GM21381 (cell line): ENCODE results near the gene CDH11.
A peak's percentile ranks its signal among the peaks of the same experiment; 100 is the strongest.

Experiments used
- ATAC-seq: cut with Tn5 transposase; IDR thresholded peaks from one replicate; pipeline ENCODE4 v1.9.1; 2021; ENCODE audit warnings: mild to moderate bottlenecking, moderate library complexity; ENCODE audit not compliant: unreplicated experiment

The CDH11 gene

GRCh38 chr16:65118871-65119270 is 3.0 kb downstream of the CDH11 start:
- no peak for ATAC-seq

- ATAC-seq = peak; percentile 66
These were observed 3.9 kb downstream of the CDH11 start for GRCh38 chr16:65117811-65118448.

DNA sequence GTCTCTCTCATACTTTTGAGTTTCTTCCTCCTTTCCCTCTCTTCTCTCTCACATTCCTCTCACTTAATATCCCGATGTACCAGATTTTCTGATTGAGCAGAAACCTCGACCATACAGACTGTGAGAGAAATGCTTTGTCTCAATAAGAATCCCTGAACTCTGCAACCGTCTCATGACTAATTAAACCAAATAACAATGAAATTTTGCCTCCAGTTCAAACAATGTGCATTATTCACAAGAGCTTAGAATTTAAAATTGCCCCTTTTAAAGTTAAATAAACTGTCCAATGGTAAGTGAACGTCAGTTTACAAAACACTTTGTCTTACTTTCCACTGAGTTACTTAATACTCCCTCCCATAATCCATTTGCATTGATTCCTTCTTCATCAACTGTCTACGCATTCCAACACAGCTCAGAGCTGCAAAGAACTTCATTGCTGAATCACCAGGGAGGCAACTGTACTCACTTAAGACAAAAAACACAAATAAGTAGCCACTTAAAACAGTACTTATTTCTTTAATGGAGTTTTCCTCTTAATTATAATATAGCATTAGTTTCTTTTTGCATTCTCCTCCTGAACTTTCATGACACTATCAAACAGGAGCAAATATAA is 4.9 kb downstream of the CDH11 start:
- ATAC-seq = no peak

DNA sequence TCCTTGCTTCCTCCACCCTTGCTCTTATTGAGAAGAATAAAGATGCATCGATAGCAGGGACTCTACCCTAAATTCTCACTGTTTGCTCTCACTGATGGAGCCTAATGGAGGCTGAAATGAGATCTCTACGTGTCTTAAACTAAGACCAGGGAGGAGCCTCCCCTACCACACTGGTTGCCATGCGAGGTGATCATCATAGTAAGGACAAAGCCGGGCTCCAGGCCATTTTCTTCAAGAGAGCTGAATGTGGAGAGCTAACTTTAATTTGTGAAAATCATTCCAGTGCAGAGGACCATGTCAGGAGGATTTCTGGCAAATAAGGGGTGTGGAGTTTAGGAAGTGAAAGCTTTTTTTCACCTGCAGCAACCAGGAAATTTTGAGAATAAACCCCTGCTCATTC is 5.6 kb downstream of the CDH11 start:
- ATAC-seq = no peak

DNA sequence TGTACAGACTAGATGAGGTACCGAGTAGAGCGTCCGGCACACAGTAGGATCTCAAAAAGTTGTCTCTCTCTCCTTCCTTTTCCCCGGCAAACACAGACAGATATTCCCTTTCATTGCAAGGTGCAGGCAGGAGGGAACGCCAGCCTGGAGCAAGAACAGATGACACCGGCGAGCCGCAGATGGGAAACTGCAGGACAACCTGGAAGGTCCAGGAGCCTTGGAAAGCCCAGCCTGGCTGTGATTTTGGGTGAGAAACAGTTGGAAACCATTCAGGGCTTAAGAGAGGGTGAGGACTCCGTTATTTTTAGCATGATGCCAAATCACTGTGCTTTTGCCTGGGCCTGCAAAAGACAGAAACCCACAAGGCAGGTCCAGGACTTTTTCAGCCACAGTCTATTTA is 7.3 kb downstream of the CDH11 start:
- no peak for ATAC-seq

DNA sequence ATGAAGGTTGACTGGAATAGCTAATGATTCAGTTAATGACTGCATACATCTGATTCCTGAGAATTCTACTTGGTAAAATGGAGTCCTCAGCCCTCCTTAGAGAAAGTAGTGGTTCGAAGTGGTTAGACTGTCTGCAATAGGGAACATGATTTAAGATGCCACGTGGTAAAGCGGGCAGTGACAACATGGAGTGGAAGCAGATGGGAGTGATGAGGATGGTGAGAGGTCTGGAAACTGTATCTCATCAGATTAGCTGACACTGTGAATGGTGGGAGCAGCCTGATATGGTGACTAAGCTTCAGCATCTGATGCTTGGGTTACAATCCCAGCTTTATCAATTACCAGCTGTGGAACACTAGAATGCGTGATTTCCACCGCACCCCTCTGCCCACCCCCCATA is 8.4 kb downstream of the CDH11 start:
- ATAC-seq = no peak

DNA sequence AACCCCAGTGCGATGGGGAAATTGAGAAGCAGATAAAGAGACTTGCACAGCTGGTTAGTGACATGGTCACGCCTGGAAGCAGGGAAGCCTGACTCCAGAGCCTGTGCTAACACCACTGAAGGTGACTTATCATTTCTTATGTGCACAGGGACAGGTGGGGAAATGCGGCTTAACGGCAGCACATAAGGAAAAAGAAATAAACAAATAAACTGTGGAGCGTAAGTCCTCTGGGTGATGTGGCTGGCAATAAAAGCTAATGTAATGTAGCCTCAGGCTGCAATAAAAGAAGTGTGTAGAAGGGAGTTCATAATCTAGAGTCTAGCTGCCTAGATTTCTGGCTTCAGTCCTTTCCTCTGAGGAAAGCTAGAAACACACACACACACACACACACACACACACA is 10.6 kb downstream of the CDH11 start:
- no peak for ATAC-seq

DNA sequence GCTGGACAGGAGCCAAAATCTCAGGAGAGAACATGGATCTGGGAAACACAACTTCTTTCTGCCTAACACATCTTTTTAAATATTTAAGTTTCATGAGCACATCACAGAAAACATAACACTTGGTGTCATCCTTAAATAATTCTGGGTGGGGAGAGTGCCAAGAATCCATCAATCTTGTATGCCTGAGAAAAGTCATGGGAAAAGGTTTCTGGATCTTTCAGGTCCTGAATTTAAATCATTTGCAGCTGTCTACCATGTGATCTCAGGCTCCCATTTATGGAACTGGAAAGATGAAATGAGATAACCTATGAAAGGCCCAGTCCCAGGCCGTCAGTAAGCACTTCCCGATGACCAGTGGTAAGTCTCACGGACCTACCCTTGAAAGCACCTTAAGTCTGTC is 15.1 kb downstream of the CDH11 start:
- ATAC-seq = no peak

DNA sequence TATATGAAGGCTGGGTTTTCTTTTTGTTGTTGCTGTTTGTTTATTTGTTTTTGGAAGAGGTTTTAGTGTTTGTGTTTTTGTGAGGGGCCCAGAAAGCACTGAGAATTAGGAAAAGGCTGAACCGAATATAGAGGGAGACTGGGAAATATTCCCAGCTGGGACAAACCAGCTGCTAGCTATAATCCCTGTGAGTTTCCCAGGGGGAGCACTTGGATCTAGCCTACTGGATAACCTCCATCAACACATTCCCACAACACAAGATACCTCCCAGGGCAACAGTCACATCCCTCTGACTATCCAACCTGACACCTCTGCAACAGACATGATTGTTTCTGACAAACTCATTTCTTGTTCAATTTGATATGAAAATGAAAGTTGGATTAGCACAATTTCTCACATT is 16.7 kb downstream of the CDH11 start:
- ATAC-seq = no peak

GRCh38 chr16:65104471-65104870 is 17.4 kb downstream of the CDH11 start:
- ATAC-seq = no peak

DNA sequence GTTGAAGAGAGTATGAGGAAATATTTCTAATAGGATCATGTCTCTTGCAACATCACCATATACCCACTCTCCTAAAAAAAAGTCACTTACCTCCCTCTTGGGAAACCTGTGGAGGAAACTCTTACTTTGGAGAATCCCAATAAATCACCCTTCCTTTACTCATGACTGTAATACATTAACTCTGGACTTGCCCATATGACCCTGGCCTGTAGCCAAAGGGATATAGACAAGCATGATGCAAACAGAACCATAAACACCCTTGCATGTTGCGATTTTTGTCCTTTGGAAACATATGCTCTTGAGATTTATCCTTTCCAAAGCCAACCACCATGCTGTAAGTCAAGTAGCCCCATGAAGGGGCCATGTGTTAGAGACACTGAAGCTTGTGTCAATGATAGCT is 19.5 kb downstream of the CDH11 start:
- no peak for ATAC-seq

- no peak for ATAC-seq
These were observed 20.9 kb downstream of the CDH11 start for GRCh38 chr16:65101009-65101408.

- ATAC-seq = no peak
These were observed 22.3 kb downstream of the CDH11 start for GRCh38 chr16:65099607-65100006.

DNA sequence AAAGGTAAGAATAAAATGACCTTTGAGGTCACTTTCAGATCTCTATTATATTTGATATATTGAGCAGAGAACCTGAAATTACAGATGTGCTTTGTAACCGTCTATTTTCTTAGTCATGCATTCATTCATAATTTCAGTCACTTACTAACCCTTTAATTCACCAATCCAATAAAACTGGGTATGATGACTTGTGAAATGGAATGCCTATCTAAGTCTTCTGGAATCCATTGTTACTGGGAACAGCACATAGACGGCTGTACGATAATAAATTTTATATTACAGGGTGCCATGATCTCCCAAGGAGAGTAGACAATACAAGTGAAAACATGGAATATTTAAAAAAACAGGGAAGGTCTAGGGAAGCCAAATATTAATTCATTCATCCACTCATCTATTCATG is 22.9 kb downstream of the CDH11 start:
- no peak for ATAC-seq

DNA sequence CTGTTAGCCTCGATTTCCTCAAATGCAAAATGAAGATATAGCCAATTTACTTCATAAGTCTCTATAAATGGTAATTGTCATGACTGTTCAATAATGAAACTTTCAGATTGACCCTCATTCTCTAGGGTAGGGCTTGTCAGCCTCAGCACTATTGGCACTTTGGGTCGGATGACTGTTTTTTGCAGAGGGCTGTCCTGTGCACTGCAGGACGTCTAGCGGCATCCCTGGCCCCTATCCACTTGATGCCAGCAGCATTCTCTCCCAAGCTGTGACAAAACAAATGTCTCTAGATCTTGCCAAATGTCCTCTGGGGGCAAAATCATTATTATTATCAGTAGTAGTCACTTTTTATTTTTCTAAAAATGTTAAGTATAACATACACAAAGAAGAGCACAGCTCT is 24.6 kb downstream of the CDH11 start:
- ATAC-seq = no peak

DNA sequence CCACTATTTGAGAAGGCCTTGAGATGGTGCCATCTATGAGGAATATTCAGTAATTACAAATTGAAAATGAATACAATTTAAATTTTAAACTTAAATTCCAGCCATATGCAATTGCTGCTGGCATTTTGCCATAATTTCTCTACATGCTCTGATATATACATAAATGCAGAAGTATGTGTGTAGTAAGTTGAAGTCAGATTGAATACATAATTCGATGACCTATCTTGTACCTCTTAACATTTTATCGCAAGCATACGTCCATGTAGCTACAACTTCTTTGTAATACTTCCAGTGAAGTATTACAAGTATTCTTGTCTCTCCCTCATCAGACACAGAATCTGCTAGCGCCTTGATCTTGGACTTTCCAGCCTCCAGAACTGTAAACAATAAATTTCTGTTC is 26.0 kb downstream of the CDH11 start:
- no peak for ATAC-seq

DNA sequence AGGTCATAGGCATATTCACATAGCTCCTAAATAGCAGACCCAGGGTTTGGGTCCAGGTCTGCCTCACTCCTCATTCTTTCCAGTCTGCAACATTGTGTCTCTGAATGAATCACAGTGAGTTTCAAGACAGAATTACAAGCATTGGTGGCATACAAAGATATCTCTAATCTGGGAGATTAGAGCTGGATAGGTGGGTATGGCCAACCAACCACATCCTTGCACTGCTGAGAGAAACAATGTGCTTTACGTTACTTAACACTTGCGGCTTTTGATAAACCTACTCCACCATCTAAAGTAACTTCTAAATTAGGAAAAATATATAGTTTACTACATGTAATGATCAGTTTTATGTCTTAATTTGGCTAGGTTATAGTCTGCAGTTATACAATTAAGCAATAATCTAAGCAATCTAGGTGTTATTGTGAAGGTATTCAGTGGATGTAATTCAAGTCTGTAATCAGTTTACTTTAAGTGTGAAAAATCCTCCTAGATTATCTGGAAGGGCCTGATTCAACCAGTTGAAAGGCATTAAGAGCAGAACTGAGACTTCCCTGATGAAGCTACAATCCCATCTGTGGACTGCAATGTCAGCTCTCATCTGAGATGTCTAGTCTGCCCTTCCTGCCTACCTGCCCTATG is 26.7 kb downstream of the CDH11 start:
- ATAC-seq = no peak

DNA sequence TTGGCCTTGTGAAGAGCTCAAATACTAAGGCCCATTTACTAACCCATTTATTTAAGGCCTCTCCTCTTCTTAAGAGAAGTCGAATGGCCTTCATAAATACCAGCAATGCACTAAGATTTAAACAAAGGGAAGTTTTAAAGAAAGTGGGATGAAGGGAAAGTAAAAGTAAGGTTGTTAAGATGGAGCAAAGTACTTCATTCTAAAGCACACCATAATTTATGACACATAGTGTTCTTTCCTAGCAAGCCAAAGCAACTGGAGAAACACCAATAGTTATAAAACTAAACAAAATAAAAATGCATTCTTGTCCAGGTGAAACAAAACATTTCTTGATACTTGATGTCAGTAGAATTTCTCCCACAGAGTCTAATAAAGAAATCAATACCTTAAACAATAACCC is 27.9 kb downstream of the CDH11 start:
- no peak for ATAC-seq

- no peak for ATAC-seq
These were observed 38.6 kb downstream of the CDH11 start for GRCh38 chr16:65083164-65083857.

GRCh38 chr16:65079549-65079948 is 42.3 kb downstream of the CDH11 start:
- no peak for ATAC-seq

DNA sequence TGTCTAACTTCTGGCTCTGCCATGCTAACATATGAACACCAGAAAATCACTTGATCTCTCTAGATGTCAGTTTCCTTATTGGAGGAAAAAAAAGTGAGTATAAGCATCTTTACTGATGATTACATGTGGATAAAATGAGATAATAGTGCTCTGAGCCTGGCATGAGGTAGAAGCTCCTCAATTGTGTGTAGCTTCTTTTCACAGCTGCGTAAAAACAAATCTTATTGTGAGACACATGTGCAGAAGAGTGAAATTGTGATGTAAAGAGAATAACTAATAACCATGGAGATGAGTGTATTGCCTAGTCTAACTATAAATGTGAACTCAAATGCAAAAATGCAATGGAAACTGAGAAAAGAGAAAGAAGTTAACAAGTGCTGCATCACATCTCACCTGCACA is 44.7 kb downstream of the CDH11 start:
- no peak for ATAC-seq

- no peak for ATAC-seq
These were observed 46.0 kb downstream of the CDH11 start for GRCh38 chr16:65075877-65076276.
